ENCODE data around the gene CTNNA2.

CTNNA2 gene

GRCh38 chr2:80506563-80506962, 993.7 kb downstream of the CTNNA2 start:
- Histone ChIP-seq H3K79me2 (ENCODE audit: insufficient read depth, low read length) (no peaks in the 10 kb centered on the region), H4K20me1 (ENCODE audit: insufficient read depth, low read length) (no peaks in the 10 kb centered on the region), H3K4me1 (ENCODE audit: insufficient read depth, low read length) (no peaks in the 10 kb centered on the region), H3K9me3 (ENCODE audit: insufficient read depth, low read length, severe bottlenecking) (no peaks in the 10 kb centered on the region), H3K27ac (ENCODE audit: low read length) (no peak overlapping the region), H3K9ac (ENCODE audit: low read depth, low read length) (no peak overlapping the region), H3K36me3 (ENCODE audit: insufficient read depth, low read length) (no peaks in the 10 kb centered on the region), H3K4me2 (ENCODE audit: insufficient read depth, low read length) (no peak overlapping the region), H3K27me3 (ENCODE audit: insufficient read depth, low read length, poor library complexity) (no peaks in the 10 kb centered on the region), H3K4me3 (ENCODE audit: low read depth in 1 of 2, low read length in 2 of 2) (no peak overlapping the region), H2AFZ (ENCODE audit: low read depth, low read length) (no peak overlapping the region)
- no peak for DNase-seq
- ATAC-seq (ENCODE audit: insufficient read depth, low read depth), result no peak
- TF ChIP-seq EZH2 (IDR thresholded peaks at IDR 0.05; ENCODE audit: borderline replicate concordance, low read depth, low read length, severe bottlenecking), result no peak
- TF ChIP-seq CTCF (IDR thresholded peaks at IDR 0.05; ENCODE audit: borderline replicate concordance, extremely low read depth, low read length, poor library complexity, severe bottlenecking), result no peak

- Histone ChIP-seq H3K4me2 (ENCODE audit: insufficient read depth, low read length) (no peak overlapping the region), H3K9me3 (ENCODE audit: insufficient read depth, low read length, severe bottlenecking) (no peaks in the 10 kb centered on the region), H3K4me3 (ENCODE audit: low read depth in 1 of 2, low read length in 2 of 2) (no peak overlapping the region), H3K27me3 (ENCODE audit: insufficient read depth, low read length, poor library complexity) (no peaks in the 10 kb centered on the region), H3K27ac (ENCODE audit: low read length) (no peak overlapping the region), H3K36me3 (ENCODE audit: insufficient read depth, low read length) (no peaks in the 10 kb centered on the region), H4K20me1 (ENCODE audit: insufficient read depth, low read length) (no peaks in the 10 kb centered on the region), H3K4me1 (ENCODE audit: insufficient read depth, low read length) (no peaks in the 10 kb centered on the region), H2AFZ (ENCODE audit: low read depth, low read length) (no peak overlapping the region), H3K9ac (ENCODE audit: low read depth, low read length) (no peak overlapping the region), H3K79me2 (ENCODE audit: insufficient read depth, low read length) (no peaks in the 10 kb centered on the region)
- TF ChIP-seq EZH2 (IDR thresholded peaks at IDR 0.05; ENCODE audit: borderline replicate concordance, low read depth, low read length, severe bottlenecking) (no peak), CTCF (IDR thresholded peaks at IDR 0.05; ENCODE audit: borderline replicate concordance, extremely low read depth, low read length, poor library complexity, severe bottlenecking) (no peak)
- ATAC-seq (ENCODE audit: insufficient read depth, low read depth), result no peak
- no peak for DNase-seq
These were observed 997.9 kb downstream of the CTNNA2 start for GRCh38 chr2:80510716-80511115.

- Histone ChIP-seq H3K27ac (ENCODE audit: low read length) (no peak overlapping the region), H3K4me1 (ENCODE audit: insufficient read depth, low read length) (no peaks in the 10 kb centered on the region), H3K36me3 (ENCODE audit: insufficient read depth, low read length) (no peaks in the 10 kb centered on the region), H3K9me3 (ENCODE audit: insufficient read depth, low read length, severe bottlenecking) (no peaks in the 10 kb centered on the region), H3K4me3 (ENCODE audit: low read depth in 1 of 2, low read length in 2 of 2) (no peak overlapping the region), H3K27me3 (ENCODE audit: insufficient read depth, low read length, poor library complexity) (no peaks in the 10 kb centered on the region), H2AFZ (ENCODE audit: low read depth, low read length) (no peak overlapping the region), H3K79me2 (ENCODE audit: insufficient read depth, low read length) (no peaks in the 10 kb centered on the region), H3K9ac (ENCODE audit: low read depth, low read length) (no peak overlapping the region), H4K20me1 (ENCODE audit: insufficient read depth, low read length) (no peaks in the 10 kb centered on the region), H3K4me2 (ENCODE audit: insufficient read depth, low read length) (no peak overlapping the region)
- DNase-seq (no peak), ATAC-seq (ENCODE audit: insufficient read depth, low read depth) (no peak)
- no peak for TF ChIP-seq EZH2 (IDR thresholded peaks at IDR 0.05; ENCODE audit: borderline replicate concordance, low read depth, low read length, severe bottlenecking)
- TF ChIP-seq CTCF (IDR thresholded peaks at IDR 0.05; ENCODE audit: borderline replicate concordance, extremely low read depth, low read length, poor library complexity, severe bottlenecking), result no peak
These were observed 1003.1 kb downstream of the CTNNA2 start for GRCh38 chr2:80515964-80516363.

- H3K9ac ChIP-seq (ENCODE audit: low read depth, low read length), result no peak overlapping the region
- no peaks in the 10 kb centered on the region for H3K36me3 ChIP-seq (ENCODE audit: insufficient read depth, low read length)
- no peaks in the 10 kb centered on the region for H3K27me3 ChIP-seq (ENCODE audit: insufficient read depth, low read length, poor library complexity)
- ATAC-seq (ENCODE audit: insufficient read depth, low read depth) (no peak), DNase-seq (no peak)
- no peak overlapping the region for H3K4me3 ChIP-seq (ENCODE audit: low read depth in 1 of 2, low read length in 2 of 2)
- H3K79me2 ChIP-seq (ENCODE audit: insufficient read depth, low read length), result no peaks in the 10 kb centered on the region
- no peaks in the 10 kb centered on the region for H4K20me1 ChIP-seq (ENCODE audit: insufficient read depth, low read length)
- H3K9me3 ChIP-seq (ENCODE audit: insufficient read depth, low read length, severe bottlenecking), result no peaks in the 10 kb centered on the region
- no peak overlapping the region for H3K27ac ChIP-seq (ENCODE audit: low read length)
- no peaks in the 10 kb centered on the region for H3K4me1 ChIP-seq (ENCODE audit: insufficient read depth, low read length)
- no peak overlapping the region for H2AFZ ChIP-seq (ENCODE audit: low read depth, low read length)
- TF ChIP-seq EZH2 (IDR thresholded peaks at IDR 0.05; ENCODE audit: borderline replicate concordance, low read depth, low read length, severe bottlenecking) (no peak), CTCF (IDR thresholded peaks at IDR 0.05; ENCODE audit: borderline replicate concordance, extremely low read depth, low read length, poor library complexity, severe bottlenecking) (no peak)
- H3K4me2 ChIP-seq (ENCODE audit: insufficient read depth, low read length), result no peak overlapping the region
These were observed 1004.5 kb downstream of the CTNNA2 start for GRCh38 chr2:80517316-80517715.
